Keratinocyte (primary cell): Measurements from ENCODE around the gene ZNF786.

ENCODE experiments used
- EZH2 ChIP-seq: IDR thresholded peaks from one replicate; pipeline ENCODE4 v1.6.1; 2012; ENCODE audit warnings: inconsistent platforms, mild to moderate bottlenecking, low read length, moderate library complexity
- TF ChIP-seq, protein P1 (sequence below), 3 experiments: IDR thresholded peaks in 1 of 3; conservative IDR thresholded peaks in 1 of 3; optimal IDR thresholded peaks in 1 of 3; 2 replicates in 2 of 3; 3 replicates in 1 of 3; pipeline versions ENCODE3 to v1.5.1; 2011; ENCODE audit warnings: low read length in 3 of 3, mild to moderate bottlenecking in 3 of 3, moderate library complexity in 2 of 3, control low read depth in 1 of 3, inconsistent platforms in 1 of 3; ENCODE audit not compliant: insufficient read depth in 2 of 3; ENCODE audit errors: extremely low read depth in 1 of 3

DNA sequence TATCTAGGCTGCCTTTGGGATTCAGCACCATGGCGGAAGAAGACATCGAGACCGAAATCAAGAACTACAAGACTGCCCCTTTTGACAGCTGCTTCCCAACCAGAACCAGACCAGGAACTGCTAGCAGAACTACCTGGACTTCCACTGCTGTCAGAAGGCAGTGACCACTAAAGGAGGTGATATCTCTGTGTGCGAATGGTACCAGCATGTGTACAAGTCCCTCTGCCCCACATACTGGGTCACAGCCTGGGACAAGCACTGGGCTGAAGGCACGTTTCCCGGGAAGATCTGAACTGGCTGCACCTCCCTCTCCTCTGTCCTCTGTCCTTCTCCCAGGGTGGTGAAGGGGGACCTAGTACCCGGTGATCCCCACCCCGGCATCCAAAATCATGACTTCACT, 36.6 kb downstream of the ZNF786 start:
- TF ChIP-seq, protein P1, sequence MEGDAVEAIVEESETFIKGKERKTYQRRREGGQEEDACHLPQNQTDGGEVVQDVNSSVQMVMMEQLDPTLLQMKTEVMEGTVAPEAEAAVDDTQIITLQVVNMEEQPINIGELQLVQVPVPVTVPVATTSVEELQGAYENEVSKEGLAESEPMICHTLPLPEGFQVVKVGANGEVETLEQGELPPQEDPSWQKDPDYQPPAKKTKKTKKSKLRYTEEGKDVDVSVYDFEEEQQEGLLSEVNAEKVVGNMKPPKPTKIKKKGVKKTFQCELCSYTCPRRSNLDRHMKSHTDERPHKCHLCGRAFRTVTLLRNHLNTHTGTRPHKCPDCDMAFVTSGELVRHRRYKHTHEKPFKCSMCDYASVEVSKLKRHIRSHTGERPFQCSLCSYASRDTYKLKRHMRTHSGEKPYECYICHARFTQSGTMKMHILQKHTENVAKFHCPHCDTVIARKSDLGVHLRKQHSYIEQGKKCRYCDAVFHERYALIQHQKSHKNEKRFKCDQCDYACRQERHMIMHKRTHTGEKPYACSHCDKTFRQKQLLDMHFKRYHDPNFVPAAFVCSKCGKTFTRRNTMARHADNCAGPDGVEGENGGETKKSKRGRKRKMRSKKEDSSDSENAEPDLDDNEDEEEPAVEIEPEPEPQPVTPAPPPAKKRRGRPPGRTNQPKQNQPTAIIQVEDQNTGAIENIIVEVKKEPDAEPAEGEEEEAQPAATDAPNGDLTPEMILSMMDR (optimal IDR thresholded peaks at IDR 0.05 in 1 of 3, IDR thresholded peaks at IDR 0.05 in 1 of 3, conservative IDR thresholded peaks at IDR 0.05 in 1 of 3; ENCODE audit: extremely low read depth in 1 of 3, insufficient read depth in 2 of 3, low read length in 3 of 3), result no peak
- no peak for TF ChIP-seq EZH2
